GM04503 (cell line): Measurements from ENCODE around the gene LHX2.

Source experiments
- DNase-seq: peaks from one replicate; pipeline ENCODE4 v3.0.0-alpha.2; 2012; ENCODE audit warnings: low read depth

The LHX2 gene

GRCh38 chr9:124013309-124014210 is 2.0 kb downstream of the LHX2 start:
- no peak for DNase-seq

DNA sequence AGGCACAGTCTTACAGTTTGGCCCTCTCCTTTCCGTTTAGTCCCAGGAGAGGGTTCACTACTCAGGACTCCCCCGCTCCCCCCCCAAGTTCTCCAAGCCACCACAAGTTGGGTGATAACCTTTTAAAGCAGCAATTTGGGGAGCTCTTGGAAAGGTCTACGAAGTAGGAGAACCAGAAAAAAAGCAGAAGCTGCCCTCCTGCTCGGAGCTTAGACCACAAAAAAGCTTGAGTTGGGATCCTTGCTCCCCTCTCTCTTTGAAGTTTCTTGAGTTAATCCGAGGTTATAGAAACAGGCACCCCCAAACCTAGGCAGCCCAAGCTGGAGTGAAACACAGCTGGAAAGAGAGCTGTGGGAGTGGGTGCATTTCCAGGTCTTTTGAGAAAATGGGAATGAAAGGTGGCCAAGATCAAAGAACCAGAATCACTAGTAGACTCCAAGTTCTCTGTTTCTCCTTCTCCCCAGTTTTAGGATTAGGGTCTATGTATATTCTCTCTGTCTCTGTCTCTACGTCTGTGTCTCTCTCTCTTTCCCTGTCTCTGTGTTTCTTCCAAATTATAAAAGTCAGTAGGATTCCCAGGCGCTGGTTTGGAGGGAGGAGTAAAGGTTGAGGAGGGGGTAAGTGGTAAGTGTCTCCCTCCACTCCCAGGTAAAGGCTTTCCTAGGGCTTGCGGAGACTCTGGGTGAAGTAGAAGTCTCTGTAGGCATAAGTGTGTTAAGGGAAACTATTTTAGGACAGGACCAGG is 2.8 kb downstream of the LHX2 start:
- no peak for DNase-seq

- DNase-seq, result no peak
Observed at GRCh38 chr9:124014956-124015660, 3.5 kb downstream of the LHX2 start.

DNA sequence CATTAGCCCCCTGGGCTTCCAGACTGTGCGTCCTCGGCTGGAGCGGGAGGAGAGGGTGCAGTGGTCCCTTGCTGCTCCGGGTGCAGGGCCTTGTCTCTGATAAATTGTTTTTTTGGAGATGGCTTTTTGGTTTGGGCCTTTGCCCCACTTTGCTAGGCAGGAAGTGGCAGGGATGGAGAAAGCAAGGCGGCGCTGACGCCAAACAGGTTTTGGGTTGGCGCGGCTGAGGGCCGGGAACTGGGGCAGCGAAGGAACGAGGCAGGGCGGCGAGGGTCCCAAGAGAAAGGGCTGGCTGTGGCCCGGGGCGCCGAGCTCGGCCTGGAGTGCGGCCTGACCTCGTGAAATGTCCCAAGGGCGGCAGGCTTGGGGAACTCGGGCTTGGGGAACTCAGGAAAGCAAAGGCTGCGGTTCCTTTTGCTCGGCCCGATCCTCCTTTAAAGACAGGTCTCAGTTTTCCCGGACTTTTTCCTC is 4.1 kb downstream of the LHX2 start:
- DNase-seq, result no peak

DNA sequence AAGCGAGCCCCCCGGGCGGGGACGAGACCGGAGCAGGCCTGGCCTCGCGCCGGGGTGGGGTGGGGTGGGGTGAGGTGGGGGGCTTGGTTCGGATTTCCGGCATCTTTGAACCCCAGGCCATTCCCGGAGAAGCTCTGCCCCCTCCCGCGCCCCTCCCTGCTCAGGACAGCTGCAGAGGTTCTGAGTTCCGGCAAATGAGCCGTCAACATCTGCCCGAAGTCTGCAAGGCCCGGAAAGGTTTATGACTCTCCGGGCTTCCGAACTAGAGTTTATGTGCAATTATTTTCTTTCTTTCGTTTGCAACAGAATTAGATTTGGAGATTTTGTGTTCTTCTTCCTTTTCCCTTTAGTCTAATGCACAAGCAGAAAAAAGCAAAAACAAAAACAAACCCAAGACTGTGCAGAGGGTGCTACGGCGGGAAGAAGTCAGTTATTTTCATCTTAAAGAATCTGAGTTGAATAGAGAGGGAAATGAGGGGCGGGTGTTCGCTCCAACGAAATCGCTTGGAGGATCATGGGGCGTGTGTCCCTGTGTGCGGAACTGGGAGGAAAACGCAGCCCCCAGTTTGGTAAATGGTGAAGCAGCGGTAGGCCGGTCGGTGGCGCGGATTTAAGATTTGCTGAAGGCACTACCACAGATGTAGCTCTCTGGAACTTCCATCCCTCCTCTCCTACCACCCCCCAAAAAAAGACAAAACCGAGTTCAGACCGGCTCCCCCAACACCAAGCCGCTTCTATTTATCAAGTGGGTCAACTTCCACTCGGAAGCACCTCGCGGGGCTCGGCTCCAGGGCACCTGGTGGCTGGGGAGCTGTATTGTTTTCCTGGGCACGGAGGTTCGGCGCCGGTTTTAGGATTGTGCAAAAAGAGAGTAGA is 4.8 kb downstream of the LHX2 start:
- no peak for DNase-seq

DNA sequence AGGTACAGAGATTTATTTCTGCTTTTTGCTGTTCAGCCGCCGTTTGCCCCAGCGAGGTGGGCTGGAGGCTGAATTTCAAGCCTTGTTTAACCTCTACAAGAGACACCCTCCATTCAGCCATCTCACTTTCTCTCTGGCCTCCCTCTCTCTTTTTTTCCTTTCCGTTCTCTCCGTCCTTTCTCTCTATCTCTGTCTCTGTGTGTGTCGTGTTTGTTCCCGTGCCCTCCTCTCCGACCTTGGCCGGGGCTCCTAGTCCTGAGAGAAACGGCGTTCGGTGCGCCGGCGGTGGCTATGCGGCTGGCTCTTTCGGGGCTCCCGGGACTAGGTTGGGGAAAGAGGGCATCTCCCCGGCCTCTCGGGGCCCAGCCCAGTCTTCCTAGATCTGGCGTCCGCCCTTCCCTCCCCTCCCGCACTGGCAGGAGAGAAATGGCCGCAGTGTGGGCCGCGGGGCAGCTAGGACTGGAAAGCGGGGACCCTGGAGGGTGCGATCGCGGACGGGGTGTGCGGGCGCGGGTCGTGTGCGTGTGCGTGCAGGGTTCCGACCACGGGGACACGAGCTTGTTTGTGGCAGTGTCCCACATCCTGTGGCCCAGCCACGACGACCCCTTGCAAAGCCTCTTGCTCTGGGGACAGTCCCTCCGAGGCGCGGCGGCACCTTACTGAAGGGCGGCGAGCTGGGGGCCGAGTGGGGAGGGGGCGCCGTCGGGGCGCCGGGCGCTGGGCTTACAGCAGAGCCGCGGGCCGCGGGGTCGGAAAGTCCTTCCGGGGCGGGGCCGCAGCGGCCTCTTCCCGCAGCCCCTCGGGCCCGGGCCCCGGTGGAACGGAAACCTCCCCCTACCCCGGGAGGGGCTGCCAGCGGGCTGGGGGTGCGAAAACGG is 5.7 kb downstream of the LHX2 start:
- no peak for DNase-seq

DNA sequence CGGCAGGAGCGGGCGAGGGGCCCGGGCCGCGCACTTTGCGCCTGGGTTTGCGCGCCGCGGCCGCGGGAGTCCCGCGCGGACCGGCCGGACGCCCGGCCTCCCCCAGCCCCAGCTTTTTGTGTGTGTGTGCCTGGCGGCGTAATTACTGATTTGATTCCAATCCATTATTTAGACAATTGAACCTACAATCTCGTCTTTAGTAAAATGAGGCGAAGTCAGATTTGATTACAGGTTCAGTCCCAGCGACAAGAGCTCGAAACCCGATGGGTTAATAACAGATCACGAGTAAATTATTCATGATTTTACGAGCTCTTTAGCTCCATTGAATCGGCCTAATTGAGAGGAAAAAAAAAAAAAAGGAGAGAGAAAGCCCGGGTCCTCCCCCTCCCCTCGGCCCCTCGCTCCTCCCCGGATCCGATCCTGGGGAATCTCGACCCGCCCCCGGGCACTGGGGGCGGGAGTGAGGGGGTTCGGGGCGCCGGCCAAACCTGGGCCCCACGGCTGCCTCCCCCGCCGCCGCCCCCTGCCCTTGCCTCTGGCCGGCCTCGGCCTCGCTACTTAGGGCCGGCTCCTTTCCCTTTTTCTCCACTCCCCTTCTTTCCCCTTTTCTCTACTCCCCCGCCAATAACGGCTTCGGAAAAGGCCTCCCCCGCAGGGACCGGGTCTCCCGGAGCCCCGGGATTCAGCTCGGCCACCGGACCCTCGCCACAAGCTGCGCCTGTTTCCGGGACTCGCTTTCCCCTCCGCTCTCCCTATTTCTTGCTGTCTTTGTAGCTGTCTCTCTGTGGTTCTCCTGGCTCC is 6.6 kb downstream of the LHX2 start:
- DNase-seq, result no peak

- DNase-seq, result no peak
Observed at GRCh38 chr9:124018730-124019697, 7.4 kb downstream of the LHX2 start.

DNA sequence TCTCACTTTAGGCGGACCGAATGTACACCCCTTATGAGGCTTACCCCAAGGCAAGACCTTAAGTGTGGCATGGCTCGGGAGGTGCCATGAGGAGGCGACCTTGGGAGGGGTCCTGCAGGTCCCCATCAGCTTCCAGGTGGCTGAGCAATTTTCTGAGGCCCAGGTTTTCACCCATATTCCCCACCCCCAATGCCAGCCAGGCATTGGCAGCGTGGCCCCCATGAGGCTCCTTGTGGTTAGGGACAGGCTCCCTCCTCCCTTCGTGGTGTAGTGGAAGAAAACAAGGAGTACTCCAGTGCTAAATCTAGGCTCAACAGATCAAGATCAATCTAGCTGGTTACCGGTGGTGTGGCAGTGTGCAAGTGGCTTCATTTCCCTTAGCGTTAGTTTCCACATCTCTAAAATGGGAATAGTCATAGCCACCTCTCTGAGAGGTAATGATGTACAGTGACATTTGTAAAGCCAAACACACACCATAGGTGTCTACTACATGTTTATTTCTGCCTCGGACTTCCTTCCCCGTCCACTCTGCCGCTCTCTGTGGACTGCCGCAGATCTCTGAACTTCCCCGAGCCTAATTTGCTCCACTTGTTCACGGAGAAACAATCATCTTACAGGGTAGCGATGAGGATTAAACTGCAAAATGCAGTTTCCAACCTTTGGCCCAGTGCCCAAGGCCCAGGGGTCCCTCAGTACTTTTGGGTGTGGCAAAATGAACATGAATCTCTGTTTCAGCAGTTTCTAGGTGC is 8.4 kb downstream of the LHX2 start:
- no peak for DNase-seq

DNA sequence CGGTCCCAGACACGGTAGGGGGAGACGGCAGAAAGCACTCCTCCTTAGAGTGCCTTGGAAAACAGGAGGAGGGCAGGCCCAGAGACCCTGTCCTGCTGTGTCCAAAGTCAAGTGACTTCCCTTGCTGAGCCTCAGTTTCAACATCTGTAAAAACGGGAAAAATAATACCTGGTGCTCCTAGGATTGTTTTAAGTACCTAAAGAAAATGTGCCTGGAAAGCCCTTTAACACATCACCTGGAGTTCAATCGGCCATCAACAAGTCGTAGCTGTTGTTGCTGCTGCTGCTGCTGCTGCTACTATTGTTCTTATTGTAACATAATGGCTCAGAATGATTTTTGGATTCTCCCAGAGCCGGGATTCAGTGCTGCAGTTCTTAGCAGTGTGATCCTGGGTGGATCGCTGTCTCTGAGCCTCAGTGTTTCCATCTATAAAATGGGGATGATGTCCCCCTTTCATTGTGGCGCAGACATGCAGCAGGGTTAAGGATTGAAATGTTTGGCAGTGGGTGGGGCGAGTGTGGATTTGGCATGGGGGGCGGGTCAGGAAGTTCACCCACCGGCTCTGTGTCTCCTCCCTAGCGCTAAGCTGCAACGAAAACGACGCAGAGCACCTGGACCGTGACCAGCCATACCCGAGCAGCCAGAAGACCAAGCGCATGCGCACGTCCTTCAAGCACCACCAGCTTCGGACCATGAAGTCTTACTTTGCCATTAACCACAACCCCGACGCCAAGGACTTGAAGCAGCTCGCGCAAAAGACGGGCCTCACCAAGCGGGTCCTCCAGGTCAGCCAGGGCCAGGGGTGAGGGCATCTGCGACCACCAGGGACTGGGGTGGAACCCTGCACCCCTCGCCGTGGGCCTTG is 9.2 kb downstream of the LHX2 start:
- no peak for DNase-seq

DNA sequence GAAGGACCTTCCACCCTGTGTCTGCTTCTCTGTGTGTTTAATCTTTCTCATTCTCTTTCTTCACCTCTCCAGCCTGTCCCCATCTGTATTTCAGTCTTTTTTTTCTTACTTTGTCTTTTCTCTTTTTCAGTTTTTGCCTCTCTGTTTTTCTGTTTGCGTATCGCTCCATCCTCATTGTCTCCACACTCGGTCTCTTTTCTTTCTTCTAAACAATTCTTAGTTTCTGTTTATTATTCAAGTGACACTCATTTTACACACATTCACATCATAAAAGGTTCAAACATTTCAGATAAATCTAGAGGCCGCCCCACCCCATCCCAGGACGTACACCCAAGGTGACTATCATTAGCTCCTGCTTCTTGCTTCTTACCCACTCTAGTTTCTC is 9.8 kb downstream of the LHX2 start:
- DNase-seq, result no peak

- no peak for DNase-seq
Observed at GRCh38 chr9:124022201-124023121, 10.9 kb downstream of the LHX2 start.

DNA sequence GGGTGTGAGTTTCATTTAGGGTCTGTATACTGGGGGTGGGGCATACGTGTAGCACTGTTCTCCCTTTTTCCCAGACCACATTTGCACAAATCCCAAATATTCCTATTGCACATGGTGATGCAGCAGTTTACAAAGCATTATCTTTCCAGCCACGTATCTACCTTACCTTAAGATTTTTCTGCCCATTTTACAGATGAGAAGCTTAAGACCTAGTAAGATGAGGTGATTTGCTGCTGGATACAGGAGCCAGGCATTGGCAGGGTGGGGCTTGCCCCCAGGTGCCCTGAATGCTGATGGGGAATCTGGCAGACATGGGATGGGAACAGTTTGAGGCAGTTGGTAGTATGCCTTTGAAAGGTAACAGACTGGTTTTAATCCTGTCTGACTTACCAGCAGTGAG is 12.5 kb downstream of the LHX2 start:
- DNase-seq, result no peak

- no peak for DNase-seq
Observed at GRCh38 chr9:124029617-124030016, 18.0 kb downstream of the LHX2 start.

DNA sequence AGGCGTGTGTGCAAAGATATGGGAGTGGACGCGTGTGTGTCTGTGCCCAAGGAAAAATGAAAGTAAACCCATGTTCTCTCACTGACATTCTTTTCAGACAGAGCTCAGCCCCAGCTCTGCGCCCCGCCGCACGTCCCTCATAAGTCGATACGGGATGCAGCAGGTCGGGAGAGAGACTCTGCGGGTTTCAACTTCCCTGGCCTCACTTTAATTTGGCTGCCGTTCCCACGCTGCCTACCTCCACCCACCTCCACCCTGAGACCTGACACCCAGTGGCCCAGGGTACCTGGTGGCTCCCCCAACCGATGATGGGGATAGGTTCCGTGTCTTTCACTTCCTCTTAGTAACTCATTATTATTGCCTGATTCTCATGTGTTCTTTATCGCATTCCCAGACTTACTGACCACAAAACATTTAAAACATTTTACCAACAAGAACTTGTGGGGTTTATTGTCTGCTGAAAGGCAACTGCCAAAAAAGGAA is 19.4 kb downstream of the LHX2 start:
- peak; percentile 77 for DNase-seq

DNA sequence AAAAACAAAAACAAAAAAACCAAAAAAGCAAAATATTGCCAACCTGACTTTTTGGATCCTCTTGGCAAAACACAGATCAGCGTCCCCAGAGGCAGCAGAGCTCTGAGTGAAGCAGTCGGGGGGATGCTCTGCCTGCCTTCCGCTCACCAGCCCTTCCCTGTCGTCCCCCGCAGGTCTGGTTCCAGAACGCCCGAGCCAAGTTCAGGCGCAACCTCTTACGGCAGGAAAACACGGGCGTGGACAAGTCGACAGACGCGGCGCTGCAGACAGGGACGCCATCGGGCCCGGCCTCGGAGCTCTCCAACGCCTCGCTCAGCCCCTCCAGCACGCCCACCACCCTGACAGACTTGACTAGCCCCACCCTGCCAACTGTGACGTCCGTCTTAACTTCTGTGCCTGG is 20.7 kb downstream of the LHX2 start:
- DNase-seq, result no peak
